A549 (cell line): ENCODE data around the gene FIS1. TPM values are rescaled to one million over a fixed set of nuclear protein-coding genes. Genes with fewer than 3 reads are reported as not detected.

Experiments
- ATAC-seq, 2 experiments: fragments of 200-7000 bp in 1 of 2; fragments of >200 bp in 1 of 2; cut with Nextera tagmentation in 1 of 2; cut with Tn5 transposase in 1 of 2; 3 replicates each; pipeline versions ENCODE4 v1.8.0 to v1.9.1; 2018 to 2020; ENCODE audit warnings: mild to moderate bottlenecking in 1 of 2, moderate library complexity in 1 of 2
- CTCF ChIA-PET: fragments of 300-600 bp; sonication (Branson Sonifier 250); formaldehyde crosslinking; extraction: SDS; loops from one replicate; lab custom pipeline; 2021; ENCODE audit warnings: antibody characterized with exemption, inconsistent platforms; lab: Yijun Ruan, JAX
- POLR2A ChIA-PET: fragments of 350-600 bp; formaldehyde crosslinking; extraction: SDS; loops from one replicate; lab custom pipeline; 2021; ENCODE audit warnings: antibody characterized with exemption, inconsistent platforms; lab: Yijun Ruan, JAX
- DNase-seq, 2 experiments: peaks; one replicate each; pipeline versions ENCODE4 v3.0.0 to v3.0.0-alpha.2; 2011 to 2016; ENCODE audit warnings: low read depth in 1 of 2, low spot score in 1 of 2
- FAIRE-seq: peaks from 2 replicates; lab custom pipeline; 2011; peaks lifted over from hg19 to GRCh38; lab: Jason Lieb, UNC
- H3K27ac ChIP-seq, 2 experiments: fragments of >200 bp; sonication (Bioruptor Twin); formaldehyde crosslinking; 3 replicates each; pipeline ENCODE4 v1.5.1; 2016 to 2017
- H3K4me1 ChIP-seq: fragments of >200 bp; sonication (Bioruptor Twin); formaldehyde crosslinking; 3 replicates; pipeline ENCODE4 v1.6.1; 2016
- H3K4me2 ChIP-seq: fragments of >200 bp; sonication (Bioruptor Twin); formaldehyde crosslinking; 3 replicates; pipeline ENCODE4 v1.6.1; 2016
- H3K4me3 ChIP-seq: fragments of >200 bp; sonication (Bioruptor Twin); formaldehyde crosslinking; 3 replicates; pipeline ENCODE4 v1.5.1; 2016
- H3K9me3 ChIP-seq: fragments of >200 bp; sonication (Bioruptor Twin); formaldehyde crosslinking; 3 replicates; pipeline ENCODE4 v1.6.1; 2016
- CBX8 ChIP-seq: fragments of 200-600 bp; sonication (generic); IDR thresholded peaks from 2 replicates; pipeline ENCODE4 v1.6.1; 2016
- CEBPB ChIP-seq, 2 experiments: fragments of >200 bp in 1 of 2; sonication (Bioruptor Twin) in 1 of 2; formaldehyde crosslinking in 1 of 2; IDR thresholded peaks; 2 replicates each; pipeline ENCODE4 v1.6.1; 2012 to 2016
- CHD4 ChIP-seq: fragments of 200-600 bp; sonication (generic); IDR thresholded peaks from 2 replicates; pipeline ENCODE4 v1.6.1; 2016; ENCODE audit warnings: antibody characterized with exemption, mild to moderate bottlenecking, borderline replicate concordance
- EHMT2 ChIP-seq: fragments of 200-600 bp; sonication (generic); IDR thresholded peaks from 2 replicates; pipeline ENCODE4 v1.6.1; 2016; ENCODE audit warnings: antibody characterized with exemption, low read depth, mild to moderate bottlenecking, moderate library complexity
- ESRRA ChIP-seq: fragments of 150-350 bp; IDR thresholded peaks from 2 replicates; pipeline ENCODE4 v1.6.1; 2014; ENCODE audit warnings: mild to moderate bottlenecking, low read length, borderline replicate concordance
- FOSL2 ChIP-seq, 2 experiments: fragments of 450-650 bp in 1 of 2; fragments of >200 bp in 1 of 2; sonication (Bioruptor Twin) in 1 of 2; formaldehyde crosslinking; IDR thresholded peaks; 2 replicates each; pipeline versions ENCODE4 v1.5.0 to v1.6.1; 2016 to 2020; ENCODE audit warnings: mild to moderate bottlenecking in 1 of 2, moderate library complexity in 1 of 2
- FOXS1 ChIP-seq: fragments of 250-450 bp; sonication (Bioruptor Pico); IDR thresholded peaks from 2 replicates; pipeline ENCODE4 v1.5.0; 2020; ENCODE audit warnings: mild to moderate bottlenecking, moderate library complexity
- GATA3 ChIP-seq: IDR thresholded peaks from 2 replicates; pipeline ENCODE4 v1.6.1; 2012; ENCODE audit warnings: borderline replicate concordance
- HEYL ChIP-seq: fragments of 250-450 bp; sonication (Bioruptor Pico); IDR thresholded peaks from 2 replicates; pipeline ENCODE4 v1.8.0; 2021; ENCODE audit warnings: mild to moderate bottlenecking, moderate library complexity
- HOXA7 ChIP-seq: fragments of 250-450 bp; sonication (Bioruptor Pico); IDR thresholded peaks from 2 replicates; pipeline ENCODE4 v1.5.0; 2020; ENCODE audit warnings: mild to moderate bottlenecking, moderate library complexity
- HOXB5 ChIP-seq: fragments of 250-450 bp; sonication (Bioruptor Pico); IDR thresholded peaks from 2 replicates; pipeline ENCODE4 v1.5.0; 2020; ENCODE audit warnings: mild to moderate bottlenecking, moderate library complexity
- MAFK ChIP-seq: fragments of 450-650 bp; IDR thresholded peaks from 2 replicates; pipeline ENCODE4 v1.6.1; 2014; ENCODE audit not compliant: partially characterized antibody
- SMC3 ChIP-seq: fragments of >200 bp; sonication (Bioruptor Twin); formaldehyde crosslinking; IDR thresholded peaks from 3 replicates; pipeline ENCODE4 v1.6.1; 2018; ENCODE audit warnings: inconsistent platforms
- TFCP2L1 ChIP-seq: fragments of 250-450 bp; sonication (Bioruptor Pico); IDR thresholded peaks from 2 replicates; pipeline ENCODE4 v1.5.0; 2021; ENCODE audit warnings: mild to moderate bottlenecking
- ZC3H11A ChIP-seq: fragments of 450-650 bp; IDR thresholded peaks from 2 replicates; pipeline ENCODE4 v1.6.1; 2014; ENCODE audit warnings: antibody characterized with exemption, mild to moderate bottlenecking
- WGBS: methylation state at CpG from one replicate; pipeline ENCODE4 v1.1.6; 2017; ENCODE audit errors: missing lambda C conversion rate; 5-methylcytosine and 5-hydroxymethylcytosine counted together
- polyA plus RNA-seq, 4 experiments: library from polyadenylated mRNA; depleted of rRNA in 3 of 4; stranded (reverse); fragments of >200 nt; fragmentation: RNase III in 1 of 4; extraction: RNeasy Plus Mini Kit Qiagen cat#74134 plus additional on column Dnase treatment in 1 of 4; gene quantifications; 2 replicates in 3 of 4; 3 replicates in 1 of 4; pipeline ENCODE4 v1.2.3, GENCODE V29; 2011 to 2017
- TF ChIP-seq, protein P1 (sequence below): fragments of 250-450 bp; sonication (Bioruptor Pico); IDR thresholded peaks from 2 replicates; pipeline ENCODE4 v1.5.0; 2020; ENCODE audit warnings: low read depth, mild to moderate bottlenecking, moderate library complexity
- TF ChIP-seq, protein P2 (sequence below): fragments of >200 bp; sonication (Bioruptor Twin); formaldehyde crosslinking; IDR thresholded peaks from 3 replicates; pipeline ENCODE4 v1.5.1; 2016
- TF ChIP-seq, protein P3 (sequence below): fragments of 250-450 bp; sonication (Bioruptor Pico); IDR thresholded peaks from 2 replicates; pipeline ENCODE4 v1.5.0; 2021; ENCODE audit warnings: mild to moderate bottlenecking, moderate library complexity, borderline replicate concordance

The FIS1 gene
- polyA plus RNA-seq, 2 of the 4 experiments (the other 2 are of a cell fraction): 111 to 155 TPM

DNA sequence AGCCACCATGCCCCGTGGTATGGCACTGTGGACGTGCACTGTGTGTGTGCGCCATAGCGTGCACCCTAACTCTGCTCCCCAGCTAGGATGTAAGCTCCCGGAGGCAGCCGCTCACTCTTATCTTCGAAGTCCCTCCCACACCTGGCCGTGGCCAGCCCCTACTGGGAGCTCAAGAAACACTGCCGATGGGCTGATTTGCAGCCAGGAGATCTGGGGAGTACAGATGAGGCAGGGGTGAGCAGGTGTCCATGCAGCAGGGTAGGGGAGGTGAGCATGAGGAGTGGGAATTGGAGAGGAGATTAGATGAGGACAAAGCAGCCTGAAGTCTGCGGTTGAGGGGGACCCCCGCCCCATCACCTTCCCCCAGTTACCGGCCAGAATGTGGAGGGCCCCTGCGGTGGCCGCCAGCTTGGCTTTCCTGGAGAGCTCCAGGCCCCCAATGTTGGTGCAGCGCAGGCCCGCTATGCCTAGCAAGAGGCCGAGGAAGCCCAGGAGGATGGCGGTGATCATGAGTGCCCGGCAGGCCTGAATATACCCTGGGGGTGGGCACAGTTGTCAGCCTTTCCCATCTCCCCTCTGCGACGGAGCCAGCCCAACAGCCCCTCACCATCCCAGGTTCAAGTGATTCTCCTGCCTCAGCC, 10.9 kb downstream of the FIS1 start:
- ChIA-PET CTCF (interaction anchor here (0.9 to 2.3 kb wide), 8 partner anchors 8 to 175 kb away, joined by 3 to 18 read pairs (median 4); partner anchors contain the start of gene FIS1), POLR2A (no interaction called here)
- DNase-seq: no peak

DNA sequence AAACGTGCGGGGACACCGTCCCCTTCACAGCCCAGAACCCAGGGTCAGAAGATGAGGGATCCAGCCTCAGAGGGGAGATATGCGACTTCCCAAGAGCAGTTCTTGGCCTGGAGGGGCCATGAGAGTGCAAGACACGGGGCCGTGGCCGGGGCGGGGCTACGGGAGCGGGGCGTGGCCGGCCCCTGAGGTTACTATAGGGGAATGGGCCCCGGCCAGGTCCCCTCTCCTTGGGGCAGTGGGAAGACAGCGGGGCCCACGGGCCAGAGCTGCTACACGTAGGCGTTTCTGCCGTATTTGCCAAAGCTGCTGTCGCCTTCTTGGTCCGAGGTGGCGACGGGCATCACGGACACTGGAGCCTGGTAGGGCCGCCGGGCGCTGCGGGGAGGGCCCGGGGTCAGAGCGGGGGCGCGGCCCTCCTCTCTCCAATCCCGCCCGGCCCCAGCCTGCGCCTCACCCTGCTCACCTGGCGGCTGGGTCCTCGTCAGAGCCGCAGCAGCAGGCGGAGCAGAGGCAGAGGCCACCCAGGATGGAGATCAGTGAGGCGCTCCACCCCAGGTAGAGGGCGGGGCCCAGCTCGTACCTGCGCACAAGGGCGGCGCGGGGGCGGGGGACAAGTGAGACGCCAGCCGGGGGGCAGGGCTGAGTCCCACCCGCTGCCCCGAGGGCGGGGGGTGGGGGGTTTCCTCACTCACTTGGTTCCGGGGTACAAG, 12.6 kb downstream of the FIS1 start:
- Histone ChIP-seq H3K4me3 (no peak overlapping the region), H3K9me3 (no peaks in the 10 kb centered on the region), H3K4me1 (peaks cover 6% of the 10 kb centered on the region; the same call in 2 of the 3 replicates), H3K27ac (no peak overlapping the region), H3K4me2 (no peak overlapping the region)
- POLR2A ChIA-PET: no interaction called here
- FAIRE-seq: no peak
- 84% methylated on average over 38 of the region's 52 CpGs for WGBS
- DNase-seq: no peak
- peak in 1 of 2 experiments; percentile 13; a peak in 3 of 6 replicates for ATAC-seq
- CTCF ChIA-PET: interaction anchor here (0.6 to 3.2 kb wide), 5 partner anchors 9 to 51 kb away, joined by 3 to 21 read pairs (median 4); partner anchors contain the start of gene FIS1
- TF ChIP-seq EHMT2: no peak
- TF ChIP-seq, protein P1, sequence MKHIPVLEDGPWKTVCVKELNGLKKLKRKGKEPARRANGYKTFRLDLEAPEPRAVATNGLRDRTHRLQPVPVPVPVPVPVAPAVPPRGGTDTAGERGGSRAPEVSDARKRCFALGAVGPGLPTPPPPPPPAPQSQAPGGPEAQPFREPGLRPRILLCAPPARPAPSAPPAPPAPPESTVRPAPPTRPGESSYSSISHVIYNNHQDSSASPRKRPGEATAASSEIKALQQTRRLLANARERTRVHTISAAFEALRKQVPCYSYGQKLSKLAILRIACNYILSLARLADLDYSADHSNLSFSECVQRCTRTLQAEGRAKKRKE (CRISPR knock-in tag): no peak
- no peak for TF ChIP-seq HEYL

More for the DNA sequence above, 10.9 kb downstream of the FIS1 start:
- Histone ChIP-seq H3K4me1 (peaks cover 6% of the 10 kb centered on the region; the same call in 2 of the 3 replicates), H3K4me2 (no peak overlapping the region), H3K27ac (no peak overlapping the region), H3K4me3 (no peak overlapping the region), H3K9me3 (no peaks in the 10 kb centered on the region)
- TF ChIP-seq ZC3H11A: no peak
- TF ChIP-seq GATA3: no peak
- no peak for TF ChIP-seq CEBPB (IDR thresholded peaks at IDR 0.05)
- TF ChIP-seq SMC3: no peak
- TF ChIP-seq FOXS1 (CRISPR knock-in tag): no peak
- TF ChIP-seq HOXB5 (CRISPR knock-in tag): no peak
- TF ChIP-seq CBX8: no peak
- no peak for TF ChIP-seq FOSL2 (IDR thresholded peaks at IDR 0.05)
- no peak for TF ChIP-seq FOSL2 (CRISPR knock-in tag; IDR thresholded peaks at IDR 0.05)
- no peak for TF ChIP-seq ESRRA
- TF ChIP-seq HOXA7 (CRISPR knock-in tag): no peak
- no peak for TF ChIP-seq CHD4
- no peak for TF ChIP-seq MAFK
- TF ChIP-seq, protein P2, sequence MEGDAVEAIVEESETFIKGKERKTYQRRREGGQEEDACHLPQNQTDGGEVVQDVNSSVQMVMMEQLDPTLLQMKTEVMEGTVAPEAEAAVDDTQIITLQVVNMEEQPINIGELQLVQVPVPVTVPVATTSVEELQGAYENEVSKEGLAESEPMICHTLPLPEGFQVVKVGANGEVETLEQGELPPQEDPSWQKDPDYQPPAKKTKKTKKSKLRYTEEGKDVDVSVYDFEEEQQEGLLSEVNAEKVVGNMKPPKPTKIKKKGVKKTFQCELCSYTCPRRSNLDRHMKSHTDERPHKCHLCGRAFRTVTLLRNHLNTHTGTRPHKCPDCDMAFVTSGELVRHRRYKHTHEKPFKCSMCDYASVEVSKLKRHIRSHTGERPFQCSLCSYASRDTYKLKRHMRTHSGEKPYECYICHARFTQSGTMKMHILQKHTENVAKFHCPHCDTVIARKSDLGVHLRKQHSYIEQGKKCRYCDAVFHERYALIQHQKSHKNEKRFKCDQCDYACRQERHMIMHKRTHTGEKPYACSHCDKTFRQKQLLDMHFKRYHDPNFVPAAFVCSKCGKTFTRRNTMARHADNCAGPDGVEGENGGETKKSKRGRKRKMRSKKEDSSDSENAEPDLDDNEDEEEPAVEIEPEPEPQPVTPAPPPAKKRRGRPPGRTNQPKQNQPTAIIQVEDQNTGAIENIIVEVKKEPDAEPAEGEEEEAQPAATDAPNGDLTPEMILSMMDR: no peak
- TF ChIP-seq TFCP2L1 (CRISPR knock-in tag): no peak
- TF ChIP-seq, protein P3, sequence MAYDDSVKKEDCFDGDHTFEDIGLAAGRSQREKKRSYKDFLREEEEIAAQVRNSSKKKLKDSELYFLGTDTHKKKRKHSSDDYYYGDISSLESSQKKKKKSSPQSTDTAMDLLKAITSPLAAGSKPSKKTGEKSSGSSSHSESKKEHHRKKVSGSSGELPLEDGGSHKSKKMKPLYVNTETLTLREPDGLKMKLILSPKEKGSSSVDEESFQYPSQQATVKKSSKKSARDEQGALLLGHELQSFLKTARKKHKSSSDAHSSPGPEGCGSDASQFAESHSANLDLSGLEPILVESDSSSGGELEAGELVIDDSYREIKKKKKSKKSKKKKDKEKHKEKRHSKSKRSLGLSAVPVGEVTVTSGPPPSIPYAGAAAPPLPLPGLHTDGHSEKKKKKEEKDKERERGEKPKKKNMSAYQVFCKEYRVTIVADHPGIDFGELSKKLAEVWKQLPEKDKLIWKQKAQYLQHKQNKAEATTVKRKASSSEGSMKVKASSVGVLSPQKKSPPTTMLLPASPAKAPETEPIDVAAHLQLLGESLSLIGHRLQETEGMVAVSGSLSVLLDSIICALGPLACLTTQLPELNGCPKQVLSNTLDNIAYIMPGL (CRISPR knock-in tag): no peak
- WGBS: 85% methylated on average over 17 of the region's 21 CpGs
- FAIRE-seq (no peak), ATAC-seq (no peak)
